ENCODE measurements around the gene C1orf232.

The C1orf232 gene

GRCh38 chr1:26181586-26182382 is 13.0 kb upstream of the C1orf232 start:
- no peaks in the 10 kb centered on the region for H3K36me3 ChIP-seq (ENCODE audit: control insufficient read depth in 5 of 5, insufficient read depth in 5 of 5, low read length in 5 of 5)
- no peak overlapping the region for H3K27ac ChIP-seq (ENCODE audit: low read depth, low read length)
- no peak overlapping the region for H3K9ac ChIP-seq (ENCODE audit: low read length in 5 of 5)
- no peak overlapping the region for H3K4me3 ChIP-seq (ENCODE audit: low read depth in 1 of 5, low read length in 5 of 5)
- no peaks in the 10 kb centered on the region for H3K4me1 ChIP-seq (ENCODE audit: control insufficient read depth in 5 of 5, insufficient read depth in 5 of 5, low read length in 5 of 5)
- H3K9me3 ChIP-seq (ENCODE audit: control insufficient read depth in 5 of 5, low read length in 5 of 5): no peaks in the 10 kb centered on the region
- H3K27me3 ChIP-seq (ENCODE audit: control insufficient read depth in 5 of 5, insufficient read depth in 4 of 5, low read length in 5 of 5): peaks cover 0 to 5% (median 0%) of the 10 kb centered on the region in 5 donors

GRCh38 chr1:26180010-26180506 is 11.3 kb upstream of the C1orf232 start:
- Histone ChIP-seq H3K27ac (ENCODE audit: low read depth, low read length) (no peak overlapping the region), H3K4me3 (ENCODE audit: low read depth in 1 of 5, low read length in 5 of 5) (no peak overlapping the region), H3K36me3 (ENCODE audit: control insufficient read depth in 5 of 5, insufficient read depth in 5 of 5, low read length in 5 of 5) (no peaks in the 10 kb centered on the region), H3K9ac (ENCODE audit: low read length in 5 of 5) (no peak overlapping the region), H3K4me1 (ENCODE audit: control insufficient read depth in 5 of 5, insufficient read depth in 5 of 5, low read length in 5 of 5) (no peaks in the 10 kb centered on the region), H3K27me3 (ENCODE audit: control insufficient read depth in 5 of 5, insufficient read depth in 4 of 5, low read length in 5 of 5) (peaks cover 0 to 5% (median 0%) of the 10 kb centered on the region in 5 donors), H3K9me3 (ENCODE audit: control insufficient read depth in 5 of 5, low read length in 5 of 5) (no peaks in the 10 kb centered on the region)

GRCh38 chr1:26177182-26177684 is 8.5 kb upstream of the C1orf232 start, which contains the start of gene CNKSR1:
Gene CNKSR1, plus strand, starts transcription at chr1:26177491. Its CDS starts 57 bp downstream, at chr1:26177548.
- H3K9me3 ChIP-seq (ENCODE audit: control insufficient read depth in 5 of 5, low read length in 5 of 5): no peaks in the 10 kb centered on the region
- no peak within 1 kb of the TSS for H3K9ac ChIP-seq (ENCODE audit: low read length in 5 of 5)
- H3K27me3 ChIP-seq (ENCODE audit: control insufficient read depth in 5 of 5, insufficient read depth in 4 of 5, low read length in 5 of 5): peaks cover 0 to 5% (median 0%) of the 10 kb centered on the region in 5 donors
- H3K27ac ChIP-seq (ENCODE audit: low read depth, low read length): no peak within 1 kb of the TSS
- no peaks in the 10 kb centered on the region for H3K4me1 ChIP-seq (ENCODE audit: control insufficient read depth in 5 of 5, insufficient read depth in 5 of 5, low read length in 5 of 5)
- H3K4me3 ChIP-seq (ENCODE audit: low read depth in 1 of 5, low read length in 5 of 5): no peak within 1 kb of the TSS
- H3K36me3 ChIP-seq (ENCODE audit: control insufficient read depth in 5 of 5, insufficient read depth in 5 of 5, low read length in 5 of 5): no peaks in the 10 kb centered on the region

DNA sequence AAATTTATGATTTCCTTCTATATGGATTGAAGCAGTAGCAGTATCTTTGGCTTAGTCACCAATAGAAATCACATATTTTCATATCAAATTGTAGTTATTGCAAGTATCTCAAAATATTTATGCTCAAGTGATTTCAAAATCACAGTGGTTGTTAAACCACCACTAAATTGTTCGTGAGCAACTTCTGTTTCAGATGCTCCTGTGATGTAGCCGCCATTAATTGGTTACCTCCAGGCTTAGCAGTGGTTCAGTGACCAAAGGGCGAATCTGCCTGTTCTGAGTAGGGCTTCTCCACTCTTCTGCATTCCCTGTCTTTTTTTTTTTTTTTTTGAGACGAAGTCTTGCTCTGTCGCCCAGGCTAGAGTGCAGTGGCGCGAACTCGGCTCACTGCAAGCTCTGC is 6.6 kb upstream of the C1orf232 start:
- no peak overlapping the region for H3K9ac ChIP-seq (ENCODE audit: low read length in 5 of 5)
- no peaks in the 10 kb centered on the region for H3K9me3 ChIP-seq (ENCODE audit: control insufficient read depth in 5 of 5, low read length in 5 of 5)
- no peak overlapping the region for H3K4me3 ChIP-seq (ENCODE audit: low read depth in 1 of 5, low read length in 5 of 5)
- H3K4me1 ChIP-seq (ENCODE audit: control insufficient read depth in 5 of 5, insufficient read depth in 5 of 5, low read length in 5 of 5): peaks cover 2 to 10% (median 6%) of the 10 kb centered on the region in 5 donors
- H3K36me3 ChIP-seq (ENCODE audit: control insufficient read depth in 5 of 5, insufficient read depth in 5 of 5, low read length in 5 of 5): peaks cover 0 to 5% (median 0%) of the 10 kb centered on the region in 5 donors
- H3K27ac ChIP-seq (ENCODE audit: low read depth, low read length): no peak overlapping the region
- peaks cover 0 to 5% (median 0%) of the 10 kb centered on the region in 5 donors for H3K27me3 ChIP-seq (ENCODE audit: control insufficient read depth in 5 of 5, insufficient read depth in 4 of 5, low read length in 5 of 5)

DNA sequence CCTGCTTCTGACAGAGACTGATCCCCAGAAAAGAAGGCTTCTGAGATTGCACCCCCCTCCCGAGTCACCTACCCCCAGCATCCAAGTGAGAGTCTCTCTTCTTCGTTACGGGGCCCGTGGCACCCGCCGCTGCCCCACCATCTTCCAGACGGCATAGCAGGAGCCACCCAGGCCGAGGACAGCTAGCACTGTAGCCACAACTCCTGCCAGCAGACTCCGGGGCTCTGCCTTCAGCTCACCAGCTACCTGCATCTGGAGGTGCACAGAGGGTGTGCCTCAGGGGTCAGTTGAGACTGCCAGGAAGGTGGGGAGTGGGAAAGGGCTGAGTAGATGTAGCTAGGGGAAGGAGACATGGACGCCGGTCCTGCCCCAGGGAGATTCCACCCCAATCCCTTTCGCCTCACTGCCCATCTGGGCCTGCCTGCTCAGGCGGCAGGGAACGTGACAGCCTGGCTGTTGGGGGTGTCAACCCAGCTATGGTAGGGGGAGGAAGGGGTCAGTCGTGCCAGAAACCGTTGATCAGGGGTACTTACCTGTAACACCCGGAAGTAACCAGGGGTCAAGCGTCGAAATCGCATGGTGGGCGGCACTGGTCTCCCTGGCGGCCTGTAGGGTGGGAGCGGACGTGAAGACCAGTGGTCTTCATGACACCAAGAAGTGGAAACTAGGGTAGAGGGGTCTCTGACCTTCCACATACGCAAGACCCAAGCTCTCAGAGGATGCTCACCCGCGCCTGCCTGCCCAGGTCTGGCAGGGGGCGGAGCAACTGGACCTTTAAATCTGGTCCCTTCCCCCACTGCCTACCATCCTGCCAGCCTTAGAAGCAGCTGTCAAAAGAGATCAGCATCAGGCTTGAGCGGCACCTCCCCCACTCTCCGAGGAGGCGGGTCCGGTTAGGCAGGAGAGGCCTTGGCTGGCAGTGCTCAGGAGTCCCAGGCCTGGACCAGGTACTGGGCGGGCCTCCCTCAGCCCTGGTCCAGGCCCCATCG is 2.6 kb upstream of the C1orf232 start, which contains the start of gene ZNF593OS:
Gene ZNF593OS, minus strand, starts transcription at position 749 of the 989 bp plus-strand sequence. Its CDS starts 171 bp downstream, at position 578.
- Histone ChIP-seq H3K36me3 (ENCODE audit: control insufficient read depth in 5 of 5, insufficient read depth in 5 of 5, low read length in 5 of 5) (peaks cover 0 to 5% (median 0%) of the 10 kb centered on the region in 5 donors), H3K9ac (ENCODE audit: low read length in 5 of 5) (peak within 1 kb of the TSS in 2 of 5 donors; percentile 94 to 95), H3K27me3 (ENCODE audit: control insufficient read depth in 5 of 5, insufficient read depth in 4 of 5, low read length in 5 of 5) (no peaks in the 10 kb centered on the region), H3K27ac (ENCODE audit: low read depth, low read length) (no peak within 1 kb of the TSS), H3K9me3 (ENCODE audit: control insufficient read depth in 5 of 5, low read length in 5 of 5) (no peaks in the 10 kb centered on the region), H3K4me1 (ENCODE audit: control insufficient read depth in 5 of 5, insufficient read depth in 5 of 5, low read length in 5 of 5) (peaks cover 2 to 21% (median 18%) of the 10 kb centered on the region in 5 donors), H3K4me3 (ENCODE audit: low read depth in 1 of 5, low read length in 5 of 5) (peak within 1 kb of the TSS in 3 of 5 donors; percentile 77 to 91 (median 89))

DNA sequence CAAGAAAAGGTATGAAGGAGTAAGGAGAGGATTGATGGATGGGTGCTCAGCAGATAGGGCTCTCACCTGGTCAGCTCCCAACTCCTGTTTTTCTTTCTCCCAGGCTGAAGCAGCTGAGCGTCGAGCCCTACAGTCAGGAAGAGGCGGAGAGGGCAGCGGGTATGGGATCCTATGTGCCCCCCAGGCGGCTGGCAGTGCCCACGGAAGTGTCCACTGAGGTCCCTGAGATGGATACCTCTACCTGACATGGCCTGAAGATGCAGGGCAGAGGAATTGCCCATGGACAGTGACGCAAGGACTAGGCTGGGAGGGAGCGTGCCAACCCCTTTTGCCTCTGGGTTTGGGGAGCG is 1.7 kb upstream of the C1orf232 start:
- Histone ChIP-seq H3K36me3 (ENCODE audit: control insufficient read depth in 5 of 5, insufficient read depth in 5 of 5, low read length in 5 of 5) (peaks cover 0 to 5% (median 0%) of the 10 kb centered on the region in 5 donors), H3K27me3 (ENCODE audit: control insufficient read depth in 5 of 5, insufficient read depth in 4 of 5, low read length in 5 of 5) (no peaks in the 10 kb centered on the region), H3K9ac (ENCODE audit: low read length in 5 of 5) (peak overlapping the region; percentile 76 to 95 (median 84)), H3K27ac (ENCODE audit: low read depth, low read length) (no peak overlapping the region), H3K9me3 (ENCODE audit: control insufficient read depth in 5 of 5, low read length in 5 of 5) (no peaks in the 10 kb centered on the region), H3K4me3 (ENCODE audit: low read depth in 1 of 5, low read length in 5 of 5) (peak overlapping the region; percentile 75 to 91 (median 89)), H3K4me1 (ENCODE audit: control insufficient read depth in 5 of 5, insufficient read depth in 5 of 5, low read length in 5 of 5) (peaks cover 2 to 21% (median 18%) of the 10 kb centered on the region in 5 donors)

DNA sequence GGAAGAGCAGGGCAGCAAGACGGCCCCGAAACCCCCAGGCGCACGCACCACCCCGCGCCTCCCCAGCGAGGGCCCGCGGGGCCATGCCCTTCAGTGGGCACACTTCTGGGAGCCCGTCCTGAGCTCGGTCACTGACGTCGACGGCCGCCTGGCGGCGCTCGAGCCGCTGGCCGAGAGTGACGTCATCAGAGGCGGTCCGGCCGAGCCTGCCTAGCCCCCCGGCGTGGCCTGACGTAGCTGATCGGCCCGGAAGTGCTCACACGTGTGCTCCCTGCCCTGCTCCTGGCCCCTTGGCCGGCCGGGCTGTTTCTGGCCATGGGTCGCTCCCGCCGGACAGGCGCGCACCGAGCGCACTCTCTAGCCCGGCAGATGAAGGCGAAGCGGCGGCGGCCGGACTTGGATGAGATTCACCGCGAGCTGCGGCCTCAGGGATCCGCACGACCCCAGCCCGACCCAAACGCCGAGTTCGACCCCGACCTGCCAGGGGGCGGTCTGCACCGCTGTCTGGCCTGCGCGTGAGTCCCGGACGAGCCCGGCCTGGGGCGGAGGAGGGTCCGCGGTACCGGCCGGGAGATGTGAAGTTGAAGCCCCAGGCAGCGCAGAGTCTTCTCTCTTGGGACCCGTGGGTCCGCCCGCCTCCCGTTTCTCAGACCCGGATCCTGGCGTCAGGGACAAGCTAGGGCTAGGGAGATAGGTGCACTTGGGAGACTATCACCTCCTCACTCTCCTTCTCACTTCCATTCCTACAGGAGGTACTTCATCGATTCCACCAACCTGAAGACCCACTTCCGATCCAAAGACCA is 1.1 kb upstream of the C1orf232 start, which contains the start of gene ZNF593:
Gene ZNF593, plus strand, starts transcription at position 240 of the 803 bp plus-strand sequence. Its CDS starts 76 bp downstream, at position 316.
- H3K9ac ChIP-seq (ENCODE audit: low read length in 5 of 5): peak within 1 kb of the TSS; percentile 76 to 95 (median 84)
- H3K4me3 ChIP-seq (ENCODE audit: low read depth in 1 of 5, low read length in 5 of 5): peak within 1 kb of the TSS; percentile 75 to 91 (median 89)

GRCh38 chr1:26169198-26169554 is 413 bp upstream of the C1orf232 start:
- no peak overlapping the region for H3K27ac ChIP-seq (ENCODE audit: low read depth, low read length)

More for the DNA sequence above, 1.1 kb upstream of the C1orf232 start, which contains the start of gene ZNF593:
- H3K36me3 ChIP-seq (ENCODE audit: control insufficient read depth in 5 of 5, insufficient read depth in 5 of 5, low read length in 5 of 5): peaks cover 0 to 5% (median 0%) of the 10 kb centered on the region in 5 donors
- H3K27me3 ChIP-seq (ENCODE audit: control insufficient read depth in 5 of 5, insufficient read depth in 4 of 5, low read length in 5 of 5): no peaks in the 10 kb centered on the region
- H3K4me1 ChIP-seq (ENCODE audit: control insufficient read depth in 5 of 5, insufficient read depth in 5 of 5, low read length in 5 of 5): peaks cover 2 to 21% (median 18%) of the 10 kb centered on the region in 5 donors
- H3K9me3 ChIP-seq (ENCODE audit: control insufficient read depth in 5 of 5, low read length in 5 of 5): no peaks in the 10 kb centered on the region
- H3K27ac ChIP-seq (ENCODE audit: low read depth, low read length): peak within 1 kb of the TSS; percentile 30

More at GRCh38 chr1:26169198-26169554, 413 bp upstream of the C1orf232 start:
- no peaks in the 10 kb centered on the region for H3K27me3 ChIP-seq (ENCODE audit: control insufficient read depth in 5 of 5, insufficient read depth in 4 of 5, low read length in 5 of 5)
- H3K9me3 ChIP-seq (ENCODE audit: control insufficient read depth in 5 of 5, low read length in 5 of 5): no peaks in the 10 kb centered on the region
- H3K4me1 ChIP-seq (ENCODE audit: control insufficient read depth in 5 of 5, insufficient read depth in 5 of 5, low read length in 5 of 5): peaks cover 2 to 27% (median 23%) of the 10 kb centered on the region in 5 donors
- peak overlapping the region in 3 of 5 donors; percentile 13 to 95 (median 84) for H3K9ac ChIP-seq (ENCODE audit: low read length in 5 of 5)
- peak overlapping the region in 4 of 5 donors; percentile 75 to 91 (median 83) for H3K4me3 ChIP-seq (ENCODE audit: low read depth in 1 of 5, low read length in 5 of 5)
- H3K36me3 ChIP-seq (ENCODE audit: control insufficient read depth in 5 of 5, insufficient read depth in 5 of 5, low read length in 5 of 5): peaks cover 0 to 5% (median 0%) of the 10 kb centered on the region in 5 donors
